ENCODE results near the gene DNASE1L3.

The DNASE1L3 gene

DNA sequence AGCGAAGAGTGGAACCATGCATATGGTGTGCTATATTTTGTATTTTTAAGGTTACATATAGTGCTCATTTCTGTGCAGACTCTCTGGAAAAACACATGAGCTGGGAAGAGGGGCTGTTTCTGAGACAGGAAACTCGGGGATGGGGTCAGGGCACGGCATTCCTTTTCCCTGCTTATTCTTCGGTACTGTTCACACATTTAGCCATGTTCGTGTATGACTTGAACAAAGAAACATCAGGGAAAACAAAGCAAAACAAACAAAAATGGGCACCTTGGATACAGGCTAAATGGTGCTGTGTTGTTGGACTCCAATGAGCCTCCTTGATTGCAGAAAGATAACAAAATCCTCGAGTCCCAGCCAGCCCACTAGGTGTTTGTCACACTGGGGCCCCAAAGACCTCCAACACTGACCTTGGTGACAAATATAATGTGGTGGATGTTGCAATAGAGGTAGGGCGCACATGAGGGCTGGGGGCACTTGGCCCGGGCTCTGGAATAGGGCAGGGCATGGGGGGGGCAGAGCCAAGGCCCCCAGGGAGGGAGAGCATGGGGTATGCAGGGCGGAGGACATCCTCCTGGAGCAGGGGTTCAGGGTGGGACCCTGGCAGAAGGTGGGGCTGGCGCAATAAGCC lies 19.3 kb downstream of the DNASE1L3 start:
- H3K9me3 ChIP-seq (ENCODE audit: control insufficient read depth, low read length), result no peaks in the 10 kb centered on the region
- no peaks in the 10 kb centered on the region for H3K4me1 ChIP-seq (ENCODE audit: control insufficient read depth, insufficient read depth, low read length)
- H3K4me3 ChIP-seq (ENCODE audit: low read length), result no peak overlapping the region
- no peaks in the 10 kb centered on the region for H3K27me3 ChIP-seq (ENCODE audit: control insufficient read depth, insufficient read depth, low read length)
- no peak overlapping the region for H3K9ac ChIP-seq (ENCODE audit: low read length)
- no peaks in the 10 kb centered on the region for H3K36me3 ChIP-seq (ENCODE audit: control insufficient read depth, insufficient read depth, low read length)

DNA sequence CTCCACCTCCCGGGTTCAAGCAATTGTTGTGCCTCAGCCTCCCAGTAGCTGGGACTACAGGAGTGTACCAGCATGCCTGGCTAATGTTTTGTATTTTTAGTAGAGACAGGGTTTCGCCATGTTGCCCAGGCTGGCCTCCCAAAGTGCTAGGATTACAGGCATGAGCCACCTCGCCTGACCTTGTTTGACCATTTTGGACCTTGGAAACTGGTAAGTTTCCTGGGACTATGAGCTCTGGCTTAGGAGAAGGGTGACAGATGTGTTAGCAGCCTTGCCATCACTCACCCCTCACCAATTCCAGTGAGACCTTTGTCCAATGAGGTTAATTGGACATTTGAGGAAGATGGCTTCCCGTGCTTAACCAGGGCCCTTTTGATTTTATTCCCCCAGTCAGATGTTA lies 19.9 kb downstream of the DNASE1L3 start:
- H3K36me3 ChIP-seq (ENCODE audit: control insufficient read depth, insufficient read depth, low read length), result no peaks in the 10 kb centered on the region
- H3K9me3 ChIP-seq (ENCODE audit: control insufficient read depth, low read length), result no peaks in the 10 kb centered on the region
- no peaks in the 10 kb centered on the region for H3K4me1 ChIP-seq (ENCODE audit: control insufficient read depth, insufficient read depth, low read length)
- H3K27me3 ChIP-seq (ENCODE audit: control insufficient read depth, insufficient read depth, low read length), result no peaks in the 10 kb centered on the region
- H3K4me3 ChIP-seq (ENCODE audit: low read length), result no peak overlapping the region
- H3K9ac ChIP-seq (ENCODE audit: low read length), result no peak overlapping the region

- Histone ChIP-seq H3K4me1 (ENCODE audit: control insufficient read depth, insufficient read depth, low read length) (no peaks in the 10 kb centered on the region), H3K4me3 (ENCODE audit: low read length) (no peak overlapping the region), H3K9ac (ENCODE audit: low read length) (no peak overlapping the region), H3K9me3 (ENCODE audit: control insufficient read depth, low read length) (no peaks in the 10 kb centered on the region), H3K36me3 (ENCODE audit: control insufficient read depth, insufficient read depth, low read length) (no peaks in the 10 kb centered on the region), H3K27me3 (ENCODE audit: control insufficient read depth, insufficient read depth, low read length) (no peaks in the 10 kb centered on the region)
These were observed 20.5 kb downstream of the DNASE1L3 start for GRCh38 chr3:58190291-58190690.

DNA sequence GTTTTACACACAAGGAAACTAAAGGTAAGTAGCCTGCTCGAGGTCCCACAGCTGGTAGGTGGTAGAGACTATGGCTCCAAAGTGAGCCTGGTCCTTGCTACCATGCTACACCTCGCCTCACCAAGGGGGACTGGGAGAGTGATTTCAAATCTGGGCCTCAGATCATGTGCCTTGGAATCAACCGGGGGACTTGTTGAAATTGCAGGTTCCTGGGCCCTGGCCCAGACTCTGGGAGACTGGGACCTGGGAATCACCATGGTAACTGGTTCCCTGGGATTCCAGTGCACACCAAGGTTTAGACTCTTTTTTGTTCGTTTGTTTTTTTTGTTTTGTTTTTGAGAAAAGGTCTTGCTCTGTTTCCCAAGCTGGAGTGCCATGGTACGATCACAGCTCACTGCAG lies 21.1 kb downstream of the DNASE1L3 start:
- Histone ChIP-seq H3K4me3 (ENCODE audit: low read length) (no peak overlapping the region), H3K9ac (ENCODE audit: low read length) (no peak overlapping the region), H3K9me3 (ENCODE audit: control insufficient read depth, low read length) (no peaks in the 10 kb centered on the region), H3K4me1 (ENCODE audit: control insufficient read depth, insufficient read depth, low read length) (no peaks in the 10 kb centered on the region), H3K36me3 (ENCODE audit: control insufficient read depth, insufficient read depth, low read length) (no peaks in the 10 kb centered on the region), H3K27me3 (ENCODE audit: control insufficient read depth, insufficient read depth, low read length) (no peaks in the 10 kb centered on the region)

DNA sequence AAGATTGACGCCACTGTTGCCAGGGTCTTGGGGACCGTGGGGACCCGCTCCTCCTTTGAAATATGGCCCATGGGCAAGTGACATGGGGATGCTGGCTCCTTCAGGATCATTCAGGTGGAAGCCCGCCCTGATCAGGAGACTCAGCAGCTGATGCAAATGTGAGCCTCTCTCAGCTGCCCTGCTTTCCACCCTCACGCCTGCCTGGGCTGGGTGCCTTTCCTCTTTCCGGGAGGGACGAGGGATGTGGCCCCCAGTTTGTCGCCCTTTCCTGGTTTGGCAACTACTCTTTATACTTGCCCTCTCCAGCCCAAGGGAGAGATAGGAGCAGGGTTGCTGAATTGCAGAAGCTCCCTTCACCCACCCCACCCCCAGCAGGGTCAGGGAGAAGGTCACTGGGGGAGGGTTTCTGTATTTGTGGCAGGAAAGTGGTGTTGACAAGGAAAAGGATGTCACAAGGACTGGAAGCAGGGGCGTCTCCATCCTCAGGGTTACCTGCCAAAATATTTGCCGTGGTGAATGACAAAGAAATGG lies 21.8 kb downstream of the DNASE1L3 start:
- Histone ChIP-seq H3K9ac (ENCODE audit: low read length) (no peak overlapping the region), H3K9me3 (ENCODE audit: control insufficient read depth, low read length) (no peaks in the 10 kb centered on the region), H3K4me3 (ENCODE audit: low read length) (no peak overlapping the region), H3K4me1 (ENCODE audit: control insufficient read depth, insufficient read depth, low read length) (no peaks in the 10 kb centered on the region), H3K27me3 (ENCODE audit: control insufficient read depth, insufficient read depth, low read length) (no peaks in the 10 kb centered on the region), H3K36me3 (ENCODE audit: control insufficient read depth, insufficient read depth, low read length) (no peaks in the 10 kb centered on the region)

DNA sequence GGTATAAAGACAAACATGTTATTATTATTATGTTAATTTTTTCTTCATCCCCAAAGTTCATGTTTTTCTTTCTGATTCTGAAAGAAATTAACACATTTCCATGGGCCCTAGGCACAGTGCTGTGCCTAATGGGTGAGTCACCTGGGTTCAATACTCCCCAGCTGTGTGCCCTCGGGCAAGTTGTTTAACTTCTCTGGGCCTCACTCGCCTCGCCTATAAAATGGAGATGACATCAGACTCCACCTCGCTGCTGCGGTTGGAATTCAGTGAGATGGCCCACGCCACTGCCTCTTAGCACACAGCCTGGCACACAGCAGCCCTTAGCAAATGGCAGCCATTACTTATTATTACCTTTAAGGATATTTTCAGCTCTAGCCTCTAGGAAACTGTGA lies 22.6 kb downstream of the DNASE1L3 start:
- H3K9me3 ChIP-seq (ENCODE audit: control insufficient read depth, low read length), result no peaks in the 10 kb centered on the region
- no peak overlapping the region for H3K4me3 ChIP-seq (ENCODE audit: low read length)
- no peak overlapping the region for H3K9ac ChIP-seq (ENCODE audit: low read length)
- H3K36me3 ChIP-seq (ENCODE audit: control insufficient read depth, insufficient read depth, low read length), result no peaks in the 10 kb centered on the region
- H3K4me1 ChIP-seq (ENCODE audit: control insufficient read depth, insufficient read depth, low read length), result no peaks in the 10 kb centered on the region
- H3K27me3 ChIP-seq (ENCODE audit: control insufficient read depth, insufficient read depth, low read length), result no peaks in the 10 kb centered on the region

DNA sequence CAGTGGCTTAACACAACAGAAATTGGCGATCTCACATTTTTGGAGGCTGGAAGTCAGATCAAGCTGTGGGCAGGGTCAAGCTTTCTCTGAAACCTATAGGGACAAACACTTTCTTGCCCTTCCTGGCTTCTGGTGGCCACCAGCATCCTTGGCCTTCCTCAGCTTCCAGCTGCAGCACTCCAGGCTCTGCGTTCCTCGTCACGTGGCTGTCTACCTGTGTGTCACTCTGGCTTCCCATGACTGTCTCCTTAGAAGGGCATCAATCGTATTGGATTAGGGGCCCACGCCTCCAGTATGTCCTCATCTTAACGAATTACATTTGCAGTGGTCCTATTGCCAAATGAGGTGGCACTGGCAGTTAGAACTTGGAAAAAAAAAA lies 25.8 kb downstream of the DNASE1L3 start:
- Histone ChIP-seq H3K27me3 (ENCODE audit: control insufficient read depth, insufficient read depth, low read length) (no peaks in the 10 kb centered on the region), H3K9me3 (ENCODE audit: control insufficient read depth, low read length) (no peaks in the 10 kb centered on the region), H3K36me3 (ENCODE audit: control insufficient read depth, insufficient read depth, low read length) (no peaks in the 10 kb centered on the region), H3K4me3 (ENCODE audit: low read length) (no peak overlapping the region), H3K9ac (ENCODE audit: low read length) (no peak overlapping the region), H3K4me1 (ENCODE audit: control insufficient read depth, insufficient read depth, low read length) (peaks cover 6% of the 10 kb centered on the region)

- no peaks in the 10 kb centered on the region for H3K27me3 ChIP-seq (ENCODE audit: control insufficient read depth, insufficient read depth, low read length)
These were observed 26.3 kb downstream of the DNASE1L3 start for GRCh38 chr3:58184309-58184981.

GRCh38 chr3:58183891-58184290 lies 26.9 kb downstream of the DNASE1L3 start:
- Histone ChIP-seq H3K4me3 (ENCODE audit: low read length) (no peak overlapping the region), H3K9me3 (ENCODE audit: control insufficient read depth, low read length) (no peaks in the 10 kb centered on the region), H3K4me1 (ENCODE audit: control insufficient read depth, insufficient read depth, low read length) (peaks cover 7% of the 10 kb centered on the region), H3K27me3 (ENCODE audit: control insufficient read depth, insufficient read depth, low read length) (no peaks in the 10 kb centered on the region), H3K9ac (ENCODE audit: low read length) (no peak overlapping the region), H3K36me3 (ENCODE audit: control insufficient read depth, insufficient read depth, low read length) (no peaks in the 10 kb centered on the region)

More at GRCh38 chr3:58184309-58184981, 26.3 kb downstream of the DNASE1L3 start:
- H3K4me1 ChIP-seq (ENCODE audit: control insufficient read depth, insufficient read depth, low read length), result peaks cover 6% of the 10 kb centered on the region
- no peak overlapping the region for H3K4me3 ChIP-seq (ENCODE audit: low read length)
- H3K36me3 ChIP-seq (ENCODE audit: control insufficient read depth, insufficient read depth, low read length), result no peaks in the 10 kb centered on the region
- H3K9me3 ChIP-seq (ENCODE audit: control insufficient read depth, low read length), result no peaks in the 10 kb centered on the region
- H3K9ac ChIP-seq (ENCODE audit: low read length), result no peak overlapping the region

DNA sequence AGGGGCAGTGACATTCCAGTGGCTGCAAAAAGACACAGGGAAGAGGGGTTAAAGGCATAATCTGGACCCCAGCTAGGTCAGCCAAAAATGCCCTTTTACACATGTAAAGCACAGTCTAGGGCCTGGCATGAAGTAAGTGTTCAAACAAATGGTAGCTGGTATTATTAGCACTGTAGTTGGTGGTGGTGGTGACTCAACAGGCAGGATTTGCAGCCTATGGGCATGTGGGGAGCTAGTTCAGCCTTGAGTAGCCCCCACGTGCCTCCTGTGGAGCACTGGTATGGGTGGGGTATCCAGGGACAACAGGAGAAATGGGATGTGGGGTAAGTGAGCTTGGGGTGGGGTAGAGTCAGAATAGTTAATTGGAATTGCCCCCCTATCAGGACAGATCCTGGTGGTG lies 27.6 kb downstream of the DNASE1L3 start:
- H3K36me3 ChIP-seq (ENCODE audit: control insufficient read depth, insufficient read depth, low read length), result no peaks in the 10 kb centered on the region
- no peak overlapping the region for H3K4me3 ChIP-seq (ENCODE audit: low read length)
- H3K9me3 ChIP-seq (ENCODE audit: control insufficient read depth, low read length), result no peaks in the 10 kb centered on the region
- H3K4me1 ChIP-seq (ENCODE audit: control insufficient read depth, insufficient read depth, low read length), result peaks cover 14% of the 10 kb centered on the region
- peaks cover 1% of the 10 kb centered on the region for H3K27me3 ChIP-seq (ENCODE audit: control insufficient read depth, insufficient read depth, low read length)
- H3K9ac ChIP-seq (ENCODE audit: low read length), result no peak overlapping the region

DNA sequence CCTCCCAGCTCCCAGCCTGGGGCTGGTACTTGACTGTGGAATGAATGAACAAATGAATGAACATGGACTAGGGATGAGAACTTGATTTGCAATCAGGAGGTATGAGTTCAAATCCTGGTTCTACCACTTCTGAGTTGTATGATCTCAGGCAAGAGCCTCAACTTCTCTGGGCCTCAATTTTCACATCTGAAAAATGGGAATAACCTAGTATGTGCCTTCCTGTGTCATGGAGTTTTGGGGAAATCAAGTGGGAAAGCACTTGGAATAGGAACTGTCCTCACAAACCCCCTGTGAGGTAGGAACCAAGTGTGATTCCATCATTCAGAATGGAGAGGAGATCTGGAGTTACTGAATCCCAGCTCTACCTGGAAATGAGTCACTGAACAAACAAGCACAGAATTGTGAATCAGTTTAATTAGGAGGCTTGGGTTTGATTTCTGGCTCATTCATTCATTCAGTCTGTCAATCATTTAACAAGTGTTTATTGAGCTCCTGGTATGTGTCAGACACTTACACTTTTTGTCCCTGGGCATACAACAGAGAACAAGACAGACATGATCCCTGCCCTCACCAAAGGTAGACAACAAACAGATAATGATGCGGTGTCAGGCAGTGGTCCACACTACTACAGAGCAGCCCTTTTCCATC lies 29.7 kb downstream of the DNASE1L3 start:
- no peak overlapping the region for H3K9ac ChIP-seq (ENCODE audit: low read length)
- peaks cover 3% of the 10 kb centered on the region for H3K27me3 ChIP-seq (ENCODE audit: control insufficient read depth, insufficient read depth, low read length)
- H3K4me3 ChIP-seq (ENCODE audit: low read length), result no peak overlapping the region
- no peaks in the 10 kb centered on the region for H3K9me3 ChIP-seq (ENCODE audit: control insufficient read depth, low read length)
- H3K36me3 ChIP-seq (ENCODE audit: control insufficient read depth, insufficient read depth, low read length), result no peaks in the 10 kb centered on the region
- H3K4me1 ChIP-seq (ENCODE audit: control insufficient read depth, insufficient read depth, low read length), result peaks cover 34% of the 10 kb centered on the region

DNA sequence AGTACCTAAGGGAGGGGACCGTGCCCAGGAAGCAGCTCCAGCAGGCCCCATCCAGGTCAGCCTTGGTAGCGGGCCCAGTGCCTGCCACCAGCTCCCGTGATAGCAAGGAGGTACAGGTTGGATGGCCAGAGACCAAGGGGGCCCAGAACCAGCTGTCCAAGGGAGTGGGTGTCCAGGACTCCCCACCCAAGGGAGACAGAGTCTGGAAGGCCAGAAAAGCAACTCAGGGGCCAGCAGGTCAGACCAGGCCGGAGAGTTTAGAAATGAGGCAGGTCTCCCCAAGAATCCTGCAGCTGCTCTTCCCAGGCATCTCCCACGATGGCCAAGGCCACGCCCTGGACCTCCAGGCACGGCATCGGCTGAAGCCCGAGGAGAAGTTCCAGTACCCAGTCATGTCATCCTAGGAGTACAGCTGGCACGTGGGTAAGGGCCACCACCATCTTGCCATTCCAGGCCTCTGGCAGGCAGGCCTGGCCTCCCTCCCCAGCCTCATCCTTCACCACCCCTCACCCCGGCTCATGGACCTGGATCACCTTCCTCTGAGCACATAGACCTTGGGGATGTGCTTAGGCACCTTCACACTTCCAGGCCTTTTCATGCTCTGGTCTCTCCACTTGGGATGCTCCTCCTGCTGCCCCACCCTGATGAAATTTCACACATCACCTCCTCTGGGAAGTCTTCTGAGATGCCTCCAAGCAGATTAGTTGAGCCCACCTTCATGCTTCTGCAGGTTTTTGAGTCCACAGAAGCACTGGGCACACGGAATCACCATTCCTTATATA lies 30.5 kb downstream of the DNASE1L3 start:
- no peak overlapping the region for H3K4me3 ChIP-seq (ENCODE audit: low read length)
- H3K36me3 ChIP-seq (ENCODE audit: control insufficient read depth, insufficient read depth, low read length), result no peaks in the 10 kb centered on the region
- no peaks in the 10 kb centered on the region for H3K9me3 ChIP-seq (ENCODE audit: control insufficient read depth, low read length)
- H3K4me1 ChIP-seq (ENCODE audit: control insufficient read depth, insufficient read depth, low read length), result peaks cover 42% of the 10 kb centered on the region
- no peak overlapping the region for H3K9ac ChIP-seq (ENCODE audit: low read length)
- peaks cover 3% of the 10 kb centered on the region for H3K27me3 ChIP-seq (ENCODE audit: control insufficient read depth, insufficient read depth, low read length)
